Activated B cell treated with CpG ODN at 0.5 μM for 24 hours (primary cell): ENCODE data around the gene FHDC1. TPM values are rescaled to one million over a fixed set of nuclear protein-coding genes. Genes with fewer than 3 reads are reported as not detected.

ENCODE experiments used
- ATAC-seq: fragments of 200-7000 bp; cut with Tn5 transposase; one replicate; pipeline ENCODE4 v1.10.0; 2021; ENCODE audit warnings: low read depth, mild to moderate bottlenecking, moderate library complexity
- CTCF ChIA-PET: fragments of 350-600 bp; sonication (Branson Sonifier 250); formaldehyde crosslinking; loops from one replicate; lab custom pipeline; 2021; ENCODE audit warnings: antibody characterized with exemption; lab: Charles Lee
- POLR2A ChIA-PET: fragments of 350-600 bp; sonication (Branson Sonifier 250); formaldehyde crosslinking; loops from one replicate; lab custom pipeline; 2021; ENCODE audit warnings: antibody characterized with exemption; lab: Charles Lee
- DNase-seq: peaks from one replicate; pipeline ENCODE4 v3.0.0; 2022
- H3K27ac Mint-ChIP-seq: one replicate; pipeline ENCODE4 v1.8.0; 2020; ENCODE audit warnings: mixed read lengths
- H3K27me3 Mint-ChIP-seq: one replicate; pipeline ENCODE4 v1.8.0; 2021; ENCODE audit warnings: mixed read lengths
- H3K36me3 Mint-ChIP-seq: one replicate; pipeline ENCODE4 v1.8.0; 2021; ENCODE audit warnings: low read depth, mixed read lengths
- H3K4me1 Mint-ChIP-seq: one replicate; pipeline ENCODE4 v1.8.0; 2021; ENCODE audit warnings: mixed read lengths
- H3K4me3 Mint-ChIP-seq: one replicate; pipeline ENCODE4 v1.8.0; 2020; ENCODE audit warnings: mild to moderate bottlenecking, mixed read lengths
- H3K9me3 Mint-ChIP-seq: one replicate; pipeline ENCODE4 v1.8.0; 2020; ENCODE audit warnings: mixed read lengths
- CTCF ChIP-seq: fragments of 200-600 bp; IDR thresholded peaks from one replicate; pipeline ENCODE4 v1.8.0; 2022; ENCODE audit warnings: antibody characterized with exemption, mild to moderate bottlenecking
- intact Hi-C: fragments of 100-400 bp; cut with micrococcal nuclease; formaldehyde crosslinking; loops from one replicate; pipeline ENCODE4 v1.15.1; 2024
- total RNA-seq: library from RNA; stranded (reverse); gene quantifications from 2 replicates; pipeline ENCODE4 v1.2.3, GENCODE V29; 2022

FHDC1 gene
- total RNA-seq, 1 donor from 2014 or later: 0.33 TPM

GRCh38 chr4:152910521-152910920 is 25.6 kb upstream of the FHDC1 start:
- CTCF ChIA-PET: no interaction called here

GRCh38 chr4:152917543-152918395 is 18.4 kb upstream of the FHDC1 start:
- peaks cover 2% of the 10 kb centered on the region for H3K27me3 Mint-ChIP-seq
- POLR2A ChIA-PET: no interaction called here
- intact Hi-C loops: no loop called here
- no peaks in the 10 kb centered on the region for H3K4me1 Mint-ChIP-seq
- peaks cover 17% of the 10 kb centered on the region for H3K36me3 Mint-ChIP-seq
- TF ChIP-seq CTCF: no peak
- ATAC-seq (no peak), DNase-seq (no peak)
- H3K9me3 Mint-ChIP-seq: peaks cover 6% of the 10 kb centered on the region
- no peak overlapping the region for H3K27ac Mint-ChIP-seq
- H3K4me3 Mint-ChIP-seq: no peak overlapping the region
- CTCF ChIA-PET: no interaction called here

More at GRCh38 chr4:152910521-152910920, 25.6 kb upstream of the FHDC1 start:
- Mint-ChIP-seq H3K27me3 (no peaks in the 10 kb centered on the region), H3K4me3 (no peak overlapping the region), H3K9me3 (no peaks in the 10 kb centered on the region), H3K36me3 (peaks cover 35% of the 10 kb centered on the region), H3K4me1 (no peaks in the 10 kb centered on the region), H3K27ac (no peak overlapping the region)
- POLR2A ChIA-PET: interaction anchor here (0.7 kb wide), 1 partner anchor 597 kb away, joined by 3 read pairs; no protein-coding TSS in a partner anchor
- DNase-seq (no peak), ATAC-seq (no peak)
- TF ChIP-seq CTCF: no peak
- intact Hi-C loops: no loop called here

- H3K9me3 Mint-ChIP-seq: peaks cover 6% of the 10 kb centered on the region
- ChIA-PET CTCF (no interaction called here), POLR2A (no interaction called here)
- no peak overlapping the region for H3K27ac Mint-ChIP-seq
- DNase-seq (no peak), ATAC-seq (no peak)
- H3K4me1 Mint-ChIP-seq: no peaks in the 10 kb centered on the region
- intact Hi-C loops: no loop called here
- H3K36me3 Mint-ChIP-seq: peaks cover 16% of the 10 kb centered on the region
- no peak overlapping the region for H3K4me3 Mint-ChIP-seq
- no peak for TF ChIP-seq CTCF
- H3K27me3 Mint-ChIP-seq: peaks cover 2% of the 10 kb centered on the region
Measured at GRCh38 chr4:152919826-152920225, 16.3 kb upstream of the FHDC1 start.

- CTCF ChIA-PET: no interaction called here
- POLR2A ChIA-PET: no interaction called here
- ATAC-seq (no peak), DNase-seq (no peak)
- no peak for TF ChIP-seq CTCF
- H3K4me1 Mint-ChIP-seq: no peaks in the 10 kb centered on the region
- H3K4me3 Mint-ChIP-seq: no peak overlapping the region
- peaks cover 16% of the 10 kb centered on the region for H3K36me3 Mint-ChIP-seq
- H3K27ac Mint-ChIP-seq: no peak overlapping the region
- peaks cover 2% of the 10 kb centered on the region for H3K27me3 Mint-ChIP-seq
- intact Hi-C loops: no loop called here
- peaks cover 6% of the 10 kb centered on the region for H3K9me3 Mint-ChIP-seq
Measured at GRCh38 chr4:152920768-152921167, 15.4 kb upstream of the FHDC1 start.

- H3K9me3 Mint-ChIP-seq: peaks cover 6% of the 10 kb centered on the region
- DNase-seq (no peak), ATAC-seq (no peak)
- H3K27me3 Mint-ChIP-seq: peaks cover 2% of the 10 kb centered on the region
- H3K36me3 Mint-ChIP-seq: peaks cover 16% of the 10 kb centered on the region
- POLR2A ChIA-PET: no interaction called here
- TF ChIP-seq CTCF: no peak
- no peak overlapping the region for H3K4me3 Mint-ChIP-seq
- CTCF ChIA-PET: no interaction called here
- intact Hi-C loops: no loop called here
- no peaks in the 10 kb centered on the region for H3K4me1 Mint-ChIP-seq
- H3K27ac Mint-ChIP-seq: no peak overlapping the region
Measured at GRCh38 chr4:152921284-152921683, 14.8 kb upstream of the FHDC1 start.
